ENCODE data around the gene GAS7. TPM values are rescaled to one million over a fixed set of nuclear protein-coding genes. Genes with fewer than 3 reads are reported as not detected.
A peak's percentile ranks its signal among the peaks of the same experiment; 100 is the strongest.

The GAS7 gene
- 5.9 and 19.5 TPM in 2 replicates for total RNA-seq (ENCODE audit: low replicate concordance)
- long read RNA-seq, result 0 reads

- Mint-ChIP-seq H3K4me3 (peak within 1 kb of the TSS; percentile 86), H3K36me3 (peaks cover 11% of the 10 kb centered on the region), H3K27ac (peak within 1 kb of the TSS; percentile 67), H3K27me3 (peaks cover 49% of the 10 kb centered on the region), H3K9me3 (peaks cover 10% of the 10 kb centered on the region), H3K4me1 (ENCODE audit: unreplicated experiment) (peaks cover 4% of the 10 kb centered on the region)
- TF ChIP-seq CTCF (conservative IDR thresholded peaks at IDR 0.05), result peak; percentile 19
- peak; percentile 82 for DNase-seq (ENCODE audit: extremely low spot score, unreplicated experiment)
These were observed at the start of gene GAS7 for GRCh38 chr17:10198509-10199249. TSS of gene GAS7 (minus strand) at chr17:10198606.

GRCh38 chr17:10247810-10248209 lies 49.4 kb upstream of the GAS7 start:
- H3K27me3 Mint-ChIP-seq, result peaks cover 17% of the 10 kb centered on the region

GRCh38 chr17:10243883-10244844 lies 45.8 kb upstream of the GAS7 start:
- Mint-ChIP-seq H3K27me3 (peaks cover 15% of the 10 kb centered on the region), H3K27ac (no peak overlapping the region), H3K9me3 (no peaks in the 10 kb centered on the region), H3K36me3 (no peaks in the 10 kb centered on the region), H3K4me1 (ENCODE audit: unreplicated experiment) (no peaks in the 10 kb centered on the region), H3K4me3 (no peak overlapping the region)
- TF ChIP-seq CTCF (conservative IDR thresholded peaks at IDR 0.05), result no peak
- DNase-seq (ENCODE audit: extremely low spot score, unreplicated experiment), result no peak

More at GRCh38 chr17:10247810-10248209, 49.4 kb upstream of the GAS7 start:
- TF ChIP-seq CTCF (conservative IDR thresholded peaks at IDR 0.05), result no peak
- no peak overlapping the region for H3K4me3 Mint-ChIP-seq
- no peak for DNase-seq (ENCODE audit: extremely low spot score, unreplicated experiment)
- no peaks in the 10 kb centered on the region for H3K9me3 Mint-ChIP-seq
- H3K27ac Mint-ChIP-seq, result no peak overlapping the region
- no peaks in the 10 kb centered on the region for H3K36me3 Mint-ChIP-seq
- H3K4me1 Mint-ChIP-seq (ENCODE audit: unreplicated experiment), result no peaks in the 10 kb centered on the region

GRCh38 chr17:10241781-10242180 lies 43.4 kb upstream of the GAS7 start:
- H3K4me1 Mint-ChIP-seq (ENCODE audit: unreplicated experiment), result no peaks in the 10 kb centered on the region
- no peak for TF ChIP-seq CTCF (conservative IDR thresholded peaks at IDR 0.05)
- H3K9me3 Mint-ChIP-seq, result no peaks in the 10 kb centered on the region
- DNase-seq (ENCODE audit: extremely low spot score, unreplicated experiment), result no peak
- no peak overlapping the region for H3K27ac Mint-ChIP-seq
- H3K27me3 Mint-ChIP-seq, result peaks cover 7% of the 10 kb centered on the region
- no peaks in the 10 kb centered on the region for H3K36me3 Mint-ChIP-seq
- H3K4me3 Mint-ChIP-seq, result no peak overlapping the region

- H3K27ac Mint-ChIP-seq, result no peak overlapping the region
- peaks cover 2% of the 10 kb centered on the region for H3K27me3 Mint-ChIP-seq
- no peak for TF ChIP-seq CTCF (conservative IDR thresholded peaks at IDR 0.05)
- no peaks in the 10 kb centered on the region for H3K4me1 Mint-ChIP-seq (ENCODE audit: unreplicated experiment)
- H3K9me3 Mint-ChIP-seq, result no peaks in the 10 kb centered on the region
- no peak for DNase-seq (ENCODE audit: extremely low spot score, unreplicated experiment)
- no peaks in the 10 kb centered on the region for H3K36me3 Mint-ChIP-seq
- no peak overlapping the region for H3K4me3 Mint-ChIP-seq
These were observed 40.3 kb upstream of the GAS7 start for GRCh38 chr17:10238661-10239060.

Data from type B pancreatic cell (in vitro differentiated cells).